GM12875 (cell line): Measurements from ENCODE around the gene UNC79.

Experiments used
- H3K4me3 ChIP-seq: one replicate; pipeline ENCODE4 v1.5.1; 2011; ENCODE audit warnings: low read depth, low read length, control low read depth
- CTCF ChIP-seq: IDR thresholded peaks from 2 replicates; pipeline ENCODE4 v1.5.1; 2011; ENCODE audit warnings: low read depth, mild to moderate bottlenecking, control low read depth, inconsistent platforms, low read length, moderate library complexity, borderline replicate concordance; ENCODE audit not compliant: insufficient read depth

The UNC79 gene

GRCh38 chr14:93716746-93717667, 286.3 kb downstream of the UNC79 start:
- TF ChIP-seq CTCF: no peak
- H3K4me3 ChIP-seq: no peak overlapping the region

GRCh38 chr14:93717668-93718320, 287.1 kb downstream of the UNC79 start:
- no peak for TF ChIP-seq CTCF
- no peak overlapping the region for H3K4me3 ChIP-seq

GRCh38 chr14:93719256-93719655, 288.5 kb downstream of the UNC79 start:
- H3K4me3 ChIP-seq: no peak overlapping the region
- no peak for TF ChIP-seq CTCF

GRCh38 chr14:93720076-93720815, 289.5 kb downstream of the UNC79 start:
- H3K4me3 ChIP-seq: no peak overlapping the region
- TF ChIP-seq CTCF: no peak

- H3K4me3 ChIP-seq: no peak overlapping the region
- TF ChIP-seq CTCF: no peak
Observed at GRCh38 chr14:93720981-93721483, 290.3 kb downstream of the UNC79 start.

GRCh38 chr14:93723001-93723400, 292.3 kb downstream of the UNC79 start:
- TF ChIP-seq CTCF: no peak
- no peak overlapping the region for H3K4me3 ChIP-seq
